GDM1 (cell line): Measurements from ENCODE around the gene PKIG.
A peak's percentile ranks its signal among the peaks of the same experiment; 100 is the strongest.

Experiments
- DNase-seq: peaks from one replicate; lab custom pipeline; 2025; lab: John Stamatoyannopoulos, UW

The PKIG gene

DNA sequence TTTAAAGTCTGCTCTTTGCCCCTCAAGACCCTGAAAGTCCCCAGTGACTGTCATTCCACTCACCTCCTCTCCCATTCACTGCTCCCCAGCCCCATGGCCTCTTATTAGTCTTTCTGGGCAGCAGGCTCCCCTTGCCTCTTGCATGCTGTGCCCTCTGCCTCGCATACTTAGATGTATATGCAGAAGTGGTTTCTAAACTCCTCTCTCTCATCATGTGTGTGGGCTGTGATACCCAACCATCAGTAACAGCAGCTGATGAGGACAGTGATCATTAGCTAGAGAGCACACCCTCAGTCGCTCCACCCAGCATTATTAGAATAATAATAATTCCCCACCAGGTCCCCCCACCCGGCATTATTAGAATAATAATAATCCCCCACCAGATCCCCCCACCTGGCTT, 14.5 kb downstream of the PKIG start:
- no peak for DNase-seq

DNA sequence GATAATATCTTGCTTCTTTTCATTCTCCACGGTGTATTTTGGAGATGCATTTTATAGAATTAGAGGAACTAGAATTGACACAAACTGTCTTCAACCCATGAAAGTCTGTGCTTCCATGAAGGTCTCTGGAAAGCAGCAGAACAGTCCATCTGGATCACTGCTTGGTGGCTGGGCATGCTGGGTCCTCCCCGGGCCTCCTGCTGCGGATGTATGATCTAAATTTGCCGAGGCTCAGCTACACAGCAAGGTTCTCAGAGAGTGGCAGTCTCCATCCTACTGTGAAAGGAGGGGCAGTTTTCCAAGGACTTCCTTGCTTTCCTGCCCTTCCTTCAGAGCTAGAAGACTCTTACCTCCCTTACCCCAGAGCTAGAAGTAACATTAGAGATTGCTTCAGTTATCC, 15.1 kb downstream of the PKIG start:
- no peak for DNase-seq

DNA sequence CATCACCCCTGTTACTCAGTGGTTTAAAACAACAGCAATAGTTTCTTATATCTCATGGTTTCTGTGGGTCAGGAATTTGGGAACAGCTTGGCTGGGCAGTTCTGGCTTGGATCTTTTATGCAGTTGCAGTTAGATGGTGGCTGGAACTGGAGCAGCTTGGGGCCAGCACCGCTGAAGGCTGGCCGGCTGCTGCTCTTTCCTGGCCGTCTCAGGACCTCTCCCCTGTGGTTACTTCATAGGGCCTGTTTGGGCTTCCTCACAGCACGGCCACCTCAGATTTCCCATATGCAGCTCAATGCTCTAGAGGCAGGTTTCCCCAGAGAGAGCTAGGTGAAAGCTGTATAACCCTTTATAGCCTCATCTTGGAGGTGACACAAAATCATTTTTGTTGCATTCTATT, 15.6 kb downstream of the PKIG start:
- no peak for DNase-seq

DNA sequence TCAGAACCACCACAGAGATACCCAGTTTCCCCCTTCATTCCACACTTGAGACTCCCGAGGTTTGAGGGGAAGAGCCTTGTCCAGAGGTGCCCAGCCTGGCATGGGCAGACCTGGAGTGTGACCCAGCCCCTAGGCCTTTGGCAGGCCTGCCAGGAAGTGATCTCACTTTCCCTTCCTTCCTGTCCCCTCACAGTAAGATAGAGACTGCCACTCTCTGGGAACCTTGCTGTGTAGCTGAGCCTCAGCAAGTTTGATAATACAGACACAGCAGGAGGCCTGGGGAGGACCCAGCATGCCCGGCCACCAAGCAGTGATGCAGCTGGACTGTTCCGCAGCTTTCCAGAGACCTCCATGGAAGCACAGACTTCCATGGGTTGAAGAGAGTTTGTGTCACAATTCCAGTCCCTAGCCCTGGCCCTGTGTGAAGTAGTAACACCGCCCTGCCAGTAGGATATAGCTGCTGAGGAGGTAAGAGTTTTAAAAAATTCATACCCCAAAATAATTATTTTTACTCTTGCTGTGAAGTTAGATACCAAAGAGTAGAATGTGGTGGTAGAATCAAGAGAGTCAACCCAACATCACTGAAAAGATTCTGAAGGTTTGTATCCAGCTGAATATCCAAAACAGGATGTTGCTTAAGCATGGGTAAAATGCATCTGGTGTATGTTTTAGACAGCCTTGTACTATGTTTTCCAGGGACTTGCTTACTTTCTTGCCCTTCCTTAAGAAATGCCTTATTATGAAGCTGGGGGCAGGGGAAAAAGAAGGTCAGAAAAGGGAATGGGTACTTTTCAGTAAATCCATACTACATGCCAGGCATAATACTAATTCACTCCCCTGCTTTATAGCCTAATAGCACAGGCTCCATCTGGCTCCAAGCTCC, 16.3 kb downstream of the PKIG start:
- DNase-seq: peak; percentile 28

DNA sequence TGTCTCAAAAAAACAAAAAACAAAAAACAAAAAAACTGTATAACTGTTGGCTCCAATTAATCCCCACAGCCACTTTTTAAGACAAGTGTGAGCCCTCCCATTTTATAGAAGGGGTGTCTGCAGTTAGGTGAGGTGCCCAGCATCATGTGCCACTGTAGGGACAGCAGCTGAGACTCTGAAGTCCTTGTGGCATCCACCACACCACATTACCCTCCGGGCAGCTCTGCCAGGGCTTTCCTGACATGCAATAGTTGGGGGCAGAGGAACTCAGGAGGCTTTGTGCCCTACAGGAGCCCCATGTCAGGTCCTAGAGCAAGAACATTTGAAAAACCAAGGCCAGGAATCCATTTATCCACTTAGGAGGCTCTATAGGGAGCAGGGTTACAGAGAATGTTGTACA, 17.3 kb downstream of the PKIG start:
- DNase-seq: no peak

DNA sequence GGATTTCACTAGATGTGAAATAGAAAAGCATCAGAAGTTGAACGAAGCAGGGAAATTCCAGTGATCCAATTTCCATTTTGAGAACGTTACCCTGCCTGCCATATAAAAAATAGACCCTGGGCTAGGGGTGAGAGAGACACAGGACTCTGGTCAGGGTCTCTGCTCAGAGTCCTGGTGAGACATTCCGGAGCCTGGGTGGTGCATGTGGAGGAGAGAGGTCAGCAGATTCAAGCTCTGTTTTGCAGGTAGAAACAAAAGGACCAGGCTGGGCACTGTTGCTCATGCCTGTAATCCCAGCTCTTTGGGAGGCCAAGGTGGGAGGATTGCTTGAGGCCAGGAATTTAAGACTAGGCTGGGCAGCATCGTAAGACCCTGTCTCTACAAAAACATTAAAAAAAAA, 17.9 kb downstream of the PKIG start:
- DNase-seq: no peak

DNA sequence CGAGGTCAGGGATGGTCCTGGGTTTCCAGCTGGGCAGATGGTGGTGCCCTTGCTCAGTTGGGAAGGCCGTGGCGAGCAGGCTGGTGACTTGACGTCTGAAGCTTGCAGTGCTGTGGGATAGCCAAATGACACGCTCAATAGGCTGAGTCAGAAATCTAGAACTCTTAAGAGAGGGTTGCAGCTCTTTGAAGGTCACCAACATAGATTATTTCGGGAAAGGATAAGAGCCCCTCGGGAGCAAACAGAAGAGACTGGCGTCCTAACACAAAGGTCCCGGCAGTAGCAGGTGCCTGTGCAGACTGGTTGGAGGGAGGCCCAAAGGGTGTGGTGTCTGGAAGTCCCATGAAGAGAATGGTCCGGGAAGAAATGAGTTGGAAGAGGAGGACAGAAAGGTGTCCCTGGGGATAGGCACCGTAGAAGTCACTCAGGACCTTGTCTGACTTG, 18.4 kb downstream of the PKIG start:
- no peak for DNase-seq

DNA sequence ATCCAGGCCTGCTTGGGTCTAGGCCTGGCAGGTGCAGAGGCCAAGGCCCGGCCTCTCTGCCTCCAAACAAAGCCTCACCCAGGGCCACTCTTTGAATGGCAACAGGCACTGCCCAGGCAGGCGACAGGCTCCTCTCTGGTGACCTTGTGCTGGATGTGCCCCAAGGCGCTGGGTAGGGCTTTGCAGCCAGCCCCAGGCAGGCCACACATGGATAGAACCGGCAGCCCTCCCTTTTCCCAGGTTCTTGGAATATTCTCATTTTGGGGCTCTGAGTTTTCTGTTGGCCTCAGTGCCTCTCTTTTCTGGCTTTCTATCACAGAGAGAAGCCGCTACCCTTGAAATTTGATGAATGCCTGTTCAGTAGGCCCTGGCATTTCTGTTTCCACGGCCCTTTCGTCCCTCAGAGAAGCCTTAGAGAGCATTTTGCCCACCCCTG, 18.9 kb downstream of the PKIG start:
- DNase-seq: no peak

DNA sequence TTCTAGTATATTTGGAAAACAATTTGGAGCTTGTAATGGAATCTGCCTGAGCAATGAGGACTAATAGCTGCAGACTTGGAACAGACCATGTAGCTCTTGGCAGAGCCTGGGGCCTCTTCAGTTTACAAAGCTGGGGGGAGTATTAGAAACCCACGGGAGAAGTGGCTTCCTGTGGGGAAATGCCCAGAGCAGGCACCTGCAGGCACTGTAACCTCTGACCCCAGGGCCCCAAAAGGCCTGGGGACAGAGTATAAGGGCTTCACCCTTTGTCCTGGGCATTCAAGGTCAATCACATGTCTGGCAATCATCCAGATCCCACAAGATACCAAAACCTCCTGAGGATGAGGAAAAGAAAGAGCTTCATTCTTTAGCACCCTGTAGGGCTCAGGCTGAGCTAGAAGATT, 19.4 kb downstream of the PKIG start:
- DNase-seq: no peak

DNA sequence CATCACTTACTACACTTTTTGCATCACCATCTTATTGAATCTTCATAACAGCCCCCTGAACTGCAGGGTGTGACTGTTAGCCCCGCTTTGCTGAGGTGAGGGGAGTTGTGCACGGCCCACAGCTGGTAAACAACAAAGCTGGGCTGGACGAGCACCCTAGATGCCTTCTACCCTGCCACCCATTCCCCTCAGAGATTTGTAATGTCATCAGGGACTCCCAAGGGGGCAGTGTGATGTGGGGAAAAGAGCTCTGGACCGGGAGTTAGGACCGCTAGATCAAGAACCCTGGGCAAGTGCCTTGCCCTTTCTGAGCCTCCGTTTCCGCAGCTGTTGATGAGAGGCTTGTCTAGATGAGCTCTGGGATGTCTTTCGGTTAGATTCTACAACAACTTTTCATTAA, 20.9 kb downstream of the PKIG start:
- no peak for DNase-seq

DNA sequence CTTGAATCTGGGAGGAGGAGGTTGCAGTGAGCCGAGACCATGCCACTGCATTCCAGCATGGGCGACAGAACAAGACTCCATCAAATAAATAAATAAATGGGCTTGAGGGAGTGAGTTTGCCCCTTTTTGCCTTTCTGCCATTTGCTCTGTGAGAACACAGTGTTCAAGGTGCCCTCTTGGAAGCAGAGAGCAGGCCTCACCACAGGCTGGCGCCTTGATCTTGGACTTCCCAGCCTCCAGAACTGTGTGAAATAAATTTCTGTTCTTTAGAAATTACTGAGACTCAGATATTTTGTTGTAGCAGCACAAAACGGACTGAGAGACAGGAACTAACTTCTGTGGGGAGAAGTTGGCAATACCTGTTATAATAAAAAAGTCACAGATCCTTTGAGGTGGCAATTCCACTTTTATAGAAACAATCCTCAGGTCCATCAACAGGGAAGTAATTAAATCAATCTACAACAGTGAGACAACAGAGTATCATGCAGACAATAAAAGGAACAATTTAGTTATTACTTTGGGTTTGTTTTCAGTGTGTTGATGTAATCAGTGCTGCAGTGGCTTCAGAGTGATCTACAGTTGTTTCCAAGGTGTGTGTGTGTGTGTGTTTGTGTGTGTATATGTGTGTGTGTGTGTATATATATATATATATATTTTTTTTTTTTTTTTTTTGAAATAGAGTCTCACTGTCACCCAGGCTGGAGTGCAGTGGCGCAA, 24.5 kb downstream of the PKIG start:
- no peak for DNase-seq

DNA sequence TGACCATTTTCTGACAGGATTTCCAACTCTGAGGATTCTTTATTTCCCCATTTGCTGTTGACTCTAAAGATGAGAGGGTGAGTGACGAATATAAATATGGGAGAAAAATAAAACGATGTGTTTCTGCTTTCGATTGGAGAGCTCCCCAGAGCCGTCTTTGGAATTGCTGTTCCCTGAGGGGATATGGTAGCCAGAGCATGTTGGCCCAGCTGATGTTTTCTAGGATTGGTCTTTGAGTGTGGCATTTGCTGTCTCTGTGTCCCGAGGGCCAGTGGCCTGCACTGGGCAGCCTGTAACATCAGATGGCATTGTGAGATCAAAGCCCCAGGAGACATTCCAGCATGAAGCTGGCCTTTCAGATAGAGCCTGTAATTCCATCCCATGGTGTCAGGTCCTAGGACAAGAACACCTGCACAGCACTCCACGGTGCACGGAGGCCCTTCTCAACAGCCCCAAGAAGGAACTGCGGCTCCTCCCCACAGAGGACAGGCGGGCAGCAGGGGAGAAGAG, 26.7 kb downstream of the PKIG start:
- no peak for DNase-seq

DNA sequence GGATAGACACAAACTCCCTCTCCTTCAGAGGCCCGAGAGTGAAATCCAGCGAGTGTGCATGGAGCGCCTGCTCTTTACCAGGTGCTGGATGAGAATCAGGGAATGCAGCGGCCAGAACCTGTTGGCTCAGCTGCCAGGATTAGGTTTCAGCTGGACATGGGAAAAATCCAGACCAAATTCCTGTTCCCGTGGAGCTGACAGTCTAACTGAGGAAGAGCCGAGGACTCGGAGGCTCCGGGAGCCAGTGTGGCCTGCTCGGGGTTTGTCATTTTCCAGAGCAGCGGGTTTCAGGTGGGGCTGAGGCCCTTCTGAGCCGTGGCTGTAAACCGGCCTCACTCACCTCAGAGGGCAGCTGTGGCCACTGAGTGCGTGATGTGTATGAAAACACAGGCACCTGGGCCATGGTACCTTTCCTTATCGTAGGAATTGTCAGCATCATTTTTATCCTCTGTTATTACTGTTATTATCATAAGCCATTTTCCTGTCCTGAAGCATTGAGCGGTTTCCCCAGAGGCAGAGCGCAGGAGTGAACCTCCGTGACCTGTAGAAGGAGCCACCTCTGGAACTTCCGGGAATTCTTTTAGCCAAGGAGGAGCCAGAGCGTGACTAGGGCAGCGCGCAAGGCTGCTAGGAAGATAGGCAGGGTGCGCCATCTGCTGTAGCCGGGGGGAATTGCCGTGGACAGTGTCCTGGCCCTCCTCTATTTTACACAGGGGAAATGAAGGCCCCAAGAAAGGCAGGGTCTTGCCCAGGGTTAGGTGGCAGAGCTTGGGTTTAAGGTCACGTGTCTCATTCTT, 27.3 kb downstream of the PKIG start:
- DNase-seq: peak; percentile 71

DNA sequence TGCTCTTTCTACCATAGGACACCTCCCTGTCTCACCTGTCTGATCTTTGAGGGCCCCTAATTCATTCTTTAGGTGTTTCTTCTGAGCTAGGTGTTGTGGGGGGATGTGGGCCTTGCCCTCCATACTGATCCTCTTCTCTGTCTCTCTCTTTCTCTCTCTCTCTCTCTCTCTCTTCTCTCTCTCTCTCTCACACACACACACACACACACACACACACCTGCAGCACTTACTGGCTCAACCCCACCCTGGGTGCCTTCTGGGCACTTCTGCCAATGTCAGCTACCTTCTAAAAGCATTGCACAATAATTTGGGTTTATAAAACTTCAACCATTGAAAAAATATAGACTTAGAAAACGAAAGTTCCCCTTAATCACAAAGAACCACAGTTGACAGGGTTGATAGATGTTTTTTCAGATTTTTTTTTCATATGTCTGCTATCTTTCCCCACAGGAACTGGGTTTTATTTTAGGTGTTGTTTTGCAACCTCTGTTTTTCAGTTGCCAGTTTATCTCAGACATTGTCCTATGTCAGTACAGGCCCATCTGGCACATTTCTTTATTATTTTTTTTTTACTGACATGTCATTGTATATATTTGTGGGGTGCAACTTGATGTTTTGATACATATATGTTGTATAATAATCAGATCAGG, 28.1 kb downstream of the PKIG start:
- no peak for DNase-seq

DNA sequence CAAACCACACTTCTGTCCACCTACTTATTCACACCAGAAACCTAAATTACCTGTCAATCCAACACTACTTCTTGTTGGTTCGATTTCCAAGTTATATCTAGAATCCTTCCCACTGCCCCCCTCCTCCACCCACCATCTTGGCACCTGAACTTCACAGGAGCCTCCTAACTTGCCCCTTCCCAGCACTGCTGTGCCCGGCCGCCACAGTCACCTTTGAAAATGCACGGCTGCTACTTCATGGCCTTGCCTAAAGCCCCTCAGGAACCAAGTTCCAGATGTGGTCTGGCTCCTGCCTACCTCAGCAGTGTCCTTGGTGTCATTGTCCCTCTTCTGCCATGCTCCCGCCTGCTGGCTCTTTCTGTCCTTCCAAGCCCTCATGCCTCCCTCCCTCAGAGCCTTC, 31.2 kb downstream of the PKIG start:
- no peak for DNase-seq

DNA sequence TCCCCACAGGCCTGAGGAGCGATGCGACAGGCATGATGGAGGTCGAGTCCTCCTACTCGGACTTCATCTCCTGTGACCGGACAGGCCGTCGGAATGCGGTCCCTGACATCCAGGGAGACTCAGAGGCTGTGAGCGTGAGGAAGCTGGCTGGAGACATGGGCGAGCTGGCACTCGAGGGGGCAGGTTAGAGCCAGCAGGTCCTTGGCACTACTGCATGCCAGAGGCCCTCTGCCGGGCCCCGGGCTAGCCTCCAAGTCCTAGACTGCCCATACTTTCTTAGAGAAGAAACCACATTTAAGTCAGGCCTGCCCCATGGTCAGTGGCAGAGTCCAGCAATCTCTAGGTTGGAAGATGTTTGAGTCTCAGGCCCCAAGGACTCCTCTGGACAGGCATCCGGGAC, 32.1 kb downstream of the PKIG start:
- no peak for DNase-seq

DNA sequence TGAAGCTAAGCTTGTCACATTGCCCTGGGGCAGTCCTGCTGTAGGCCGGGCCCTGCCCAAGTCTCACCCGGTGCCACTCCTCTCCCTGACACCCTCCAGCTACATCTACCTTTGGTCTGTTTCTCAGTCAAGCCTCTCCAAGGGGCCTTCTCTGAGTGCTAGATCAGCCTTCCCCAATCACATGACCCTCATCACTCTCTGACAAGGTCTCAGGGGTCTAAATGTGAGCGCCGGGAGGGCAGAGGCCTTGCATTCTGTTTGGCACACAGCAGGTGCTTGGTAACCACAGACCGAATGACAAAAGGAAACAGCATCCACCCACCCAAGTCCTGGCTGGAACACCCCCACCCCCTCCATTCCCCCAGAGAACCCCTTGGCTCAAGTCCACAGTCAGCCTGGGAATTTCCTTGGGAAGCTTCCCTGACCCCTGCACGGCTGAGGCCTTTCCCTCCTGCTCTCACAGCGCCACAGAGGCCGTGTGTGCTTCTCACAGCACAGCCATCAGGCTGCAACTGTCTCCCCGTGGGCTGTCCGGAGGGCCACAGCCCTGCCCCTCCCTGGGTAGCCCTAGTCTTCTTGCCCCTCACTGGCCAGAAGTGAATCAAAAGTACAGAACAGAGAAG, 32.9 kb downstream of the PKIG start:
- no peak for DNase-seq

DNA sequence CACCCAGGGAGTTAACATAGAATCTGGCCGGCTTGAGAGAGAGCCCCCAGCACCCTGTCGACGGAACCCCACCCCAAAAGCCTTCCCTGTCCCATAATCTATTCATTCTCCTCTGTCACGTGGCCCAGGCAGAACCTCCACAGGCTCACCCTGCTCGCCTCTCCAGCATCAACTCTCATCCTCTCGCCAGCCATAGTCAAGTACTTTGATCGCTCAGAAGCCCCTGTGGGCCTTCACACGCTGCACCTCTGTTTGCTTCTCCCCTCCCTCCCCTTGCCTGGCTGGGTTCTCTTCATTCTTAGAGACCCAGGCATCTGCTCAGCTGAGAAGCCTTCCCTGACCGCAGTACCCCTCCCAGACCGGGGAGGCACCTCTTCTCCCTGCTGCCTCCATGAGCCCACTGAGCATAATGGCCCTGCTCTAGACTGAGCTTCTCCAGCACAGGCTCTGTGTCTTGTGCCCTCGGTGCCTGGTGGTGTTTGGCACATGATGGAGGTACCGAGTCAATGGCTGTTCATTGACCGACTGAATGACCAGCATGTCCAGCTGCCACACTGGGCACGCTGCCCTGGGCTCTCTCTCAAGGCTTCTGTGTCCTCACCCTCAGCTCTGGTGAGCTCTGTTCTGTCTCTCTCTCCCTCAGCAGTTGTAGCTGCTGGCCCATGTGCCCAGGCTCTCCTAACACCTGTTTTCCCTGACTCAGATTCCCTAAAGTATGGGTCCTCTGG, 33.7 kb downstream of the PKIG start:
- DNase-seq: no peak

DNA sequence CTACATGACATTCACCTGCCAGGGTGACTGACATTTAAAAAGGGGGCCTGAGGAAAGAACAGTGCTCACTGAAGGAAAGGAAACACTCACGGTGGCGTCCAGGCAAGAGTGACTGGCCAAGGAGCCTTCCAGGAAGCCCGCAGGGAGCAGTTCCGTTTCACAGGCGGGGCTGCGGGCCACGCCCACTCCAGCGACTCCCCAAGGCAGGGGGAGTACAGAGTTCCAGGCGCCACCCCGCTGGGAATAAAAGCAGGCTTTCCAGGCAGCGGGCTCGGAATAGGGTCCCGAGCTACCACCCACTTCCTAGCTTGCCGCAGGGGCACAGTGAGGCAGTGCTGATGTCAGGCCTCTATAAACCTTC, 34.2 kb downstream of the PKIG start:
- no peak for DNase-seq

DNA sequence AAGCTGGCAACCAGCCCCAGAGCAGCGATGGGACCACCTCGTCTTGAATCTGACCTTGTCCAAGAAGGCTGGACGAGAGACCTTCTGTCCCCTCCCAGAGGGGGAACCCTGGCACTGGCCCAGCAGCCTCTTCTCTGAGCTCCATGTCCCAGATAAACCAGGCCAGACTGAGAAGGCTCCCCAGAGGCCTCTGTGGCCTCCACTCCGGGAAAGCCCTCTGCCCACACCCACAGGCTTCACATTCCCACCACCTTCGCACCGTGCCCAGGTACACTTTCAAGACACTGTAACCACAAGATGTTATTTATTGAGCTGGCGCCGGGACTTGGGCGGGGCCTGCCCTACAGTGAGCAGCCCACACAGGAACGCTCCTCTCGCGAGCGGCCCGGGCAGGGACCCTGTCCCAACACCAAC, 35.9 kb downstream of the PKIG start:
- DNase-seq: no peak

DNA sequence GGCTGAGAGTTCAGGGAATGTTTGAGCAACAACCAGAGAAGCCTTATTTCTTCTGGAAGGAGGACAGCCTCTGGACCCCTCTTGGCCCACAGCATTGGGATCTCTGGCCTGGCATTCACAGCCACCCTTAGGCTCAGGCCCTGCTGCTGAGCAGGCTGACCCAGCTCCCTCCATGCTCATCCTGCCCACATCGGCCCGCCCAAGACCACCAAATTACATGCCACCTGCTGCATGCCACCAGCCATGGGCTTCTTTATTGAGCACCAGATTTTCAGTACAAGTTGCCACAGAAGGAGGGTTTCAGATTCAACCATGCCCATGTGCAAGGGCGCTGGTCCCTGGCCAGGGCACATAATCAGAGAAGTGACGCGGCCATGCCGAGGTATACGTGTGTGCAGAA, 36.9 kb downstream of the PKIG start:
- DNase-seq: no peak
